SK-N-SH (cell line): Measurements from ENCODE around the gene TRPC4AP. TPM values are rescaled to one million over a fixed set of nuclear protein-coding genes. Genes with fewer than 3 reads are reported as not detected.

Experiments used
- CTCF ChIA-PET: fragments of 300-600, 350-600 bp; formaldehyde crosslinking; extraction: SDS; loops from one replicate; lab custom pipeline; 2021; lab: Yijun Ruan, JAX
- POLR2A ChIA-PET: fragments of 350-600 bp; sonication (Branson Sonifier 250); formaldehyde crosslinking; extraction: SDS; loops from one replicate; lab custom pipeline; 2020; ENCODE audit warnings: antibody characterized with exemption, inconsistent platforms; lab: Yijun Ruan, JAX
- DNase-seq: peaks from one replicate; pipeline ENCODE4 v3.0.0; 2012
- H2AFZ ChIP-seq: fragments of 200-600 bp; sonication (generic); 2 replicates; pipeline ENCODE4 v1.8.1; 2016; ENCODE audit warnings: antibody characterized with exemption, mild to moderate bottlenecking, low read depth
- H3F3A ChIP-seq: fragments of 200-600 bp; sonication (generic); replicated peaks from 2 replicates; pipeline ENCODE3; 2016; ENCODE audit warnings: antibody characterized with exemption, mild to moderate bottlenecking; ENCODE audit not compliant: insufficient read depth
- H3K27ac ChIP-seq, 2 experiments: fragments of 200-500 bp in 1 of 2; fragments of 200-600 bp in 1 of 2; sonication (Bioruptor generic) in 1 of 2; sonication (generic), shearing (Covaris generic) in 1 of 2; 2 replicates each; pipeline versions ENCODE4 v1.5.1 to v1.6.1; 2014 to 2016; ENCODE audit warnings: low read depth in 2 of 2, inconsistent platforms in 1 of 2, low read length in 1 of 2, mild to moderate bottlenecking in 1 of 2, mixed read lengths in 1 of 2
- H3K27me3 ChIP-seq: fragments of 200-600 bp; sonication (generic), shearing (Covaris generic); 2 replicates; pipeline ENCODE4 v1.6.1; 2016; ENCODE audit warnings: mixed run types; ENCODE audit not compliant: insufficient read depth
- H3K36me3 ChIP-seq, 2 experiments: fragments of 200-500 bp in 1 of 2; fragments of 200-600 bp in 1 of 2; sonication (Bioruptor generic) in 1 of 2; sonication (generic) in 1 of 2; replicated peaks in 1 of 2; 2 replicates each; pipeline versions ENCODE3 to v1.5.1; 2014 to 2016; ENCODE audit warnings: low read length in 1 of 2, mild to moderate bottlenecking in 1 of 2; ENCODE audit not compliant: insufficient read depth in 2 of 2, control insufficient read depth in 1 of 2
- H3K4me1 ChIP-seq, 2 experiments: fragments of 200-500 bp in 1 of 2; fragments of 200-600 bp in 1 of 2; sonication (Bioruptor generic) in 1 of 2; sonication (generic), shearing (Covaris generic) in 1 of 2; 2 replicates each; pipeline versions ENCODE4 v1.5.1 to v1.6.1; 2014 to 2016; ENCODE audit warnings: low read depth in 1 of 2, low read length in 1 of 2, mixed run types in 1 of 2; ENCODE audit not compliant: insufficient read depth in 2 of 2, control insufficient read depth in 1 of 2
- H3K4me2 ChIP-seq: fragments of 200-600 bp; sonication (generic), shearing (Covaris generic); 2 replicates; pipeline ENCODE4 v1.6.1; 2017; ENCODE audit warnings: mixed run types
- H3K4me3 ChIP-seq, 2 experiments: fragments of 200-500 bp in 1 of 2; fragments of 200-600 bp in 1 of 2; sonication (Bioruptor generic) in 1 of 2; sonication (generic), shearing (Covaris generic) in 1 of 2; 2 replicates each; pipeline versions ENCODE4 v1.5.1 to v1.8.1; 2014 to 2016; ENCODE audit warnings: low read depth in 2 of 2, inconsistent platforms in 1 of 2, low read length in 1 of 2, mild to moderate bottlenecking in 1 of 2, mixed read lengths in 1 of 2, moderate library complexity in 1 of 2
- H3K79me2 ChIP-seq: fragments of 200-600 bp; sonication (generic); 2 replicates; pipeline ENCODE4 v1.8.1; 2017; ENCODE audit warnings: mild to moderate bottlenecking; ENCODE audit not compliant: insufficient read depth
- H3K9ac ChIP-seq: fragments of 200-600 bp; sonication (generic); 2 replicates; pipeline ENCODE4 v1.6.1; 2017; ENCODE audit warnings: mixed run types
- H3K9me2 ChIP-seq: fragments of 200-600 bp; sonication (generic); 2 replicates; pipeline ENCODE4 v1.6.1; 2017; ENCODE audit warnings: mixed run types
- H3K9me3 ChIP-seq: fragments of 200-600 bp; sonication (generic); 2 replicates; pipeline ENCODE4 v1.6.1; 2017; ENCODE audit warnings: mixed run types, mild to moderate bottlenecking, moderate library complexity
- H4K20me1 ChIP-seq: fragments of 200-600 bp; sonication (generic); 2 replicates; pipeline ENCODE4 v1.6.1; 2017; ENCODE audit warnings: mild to moderate bottlenecking, mixed run types; ENCODE audit not compliant: insufficient read depth
- CHD2 ChIP-seq: fragments of 150-350 bp; IDR thresholded peaks from 2 replicates; pipeline ENCODE4 v1.6.1; 2018; ENCODE audit warnings: low read length; ENCODE audit not compliant: partially characterized antibody
- ELF1 ChIP-seq: IDR thresholded peaks from 2 replicates; pipeline ENCODE4 v1.4.0; 2012
- JUND ChIP-seq: IDR thresholded peaks from 2 replicates; pipeline ENCODE4 v1.4.0; 2012
- MEF2A ChIP-seq: IDR thresholded peaks from 2 replicates; pipeline ENCODE4 v1.4.0; 2012; ENCODE audit warnings: low read depth, borderline replicate concordance
- RAD21 ChIP-seq: IDR thresholded peaks from 2 replicates; pipeline ENCODE4 v1.6.1; 2012; ENCODE audit warnings: mild to moderate bottlenecking, low read length
- SMC3 ChIP-seq: IDR thresholded peaks from 2 replicates; pipeline ENCODE4 v1.6.1; 2012; ENCODE audit warnings: low read depth, low read length, improper control_type of control experiment
- TEAD4 ChIP-seq: IDR thresholded peaks from 2 replicates; pipeline ENCODE4 v1.4.0; 2012; ENCODE audit warnings: mild to moderate bottlenecking, borderline replicate concordance; ENCODE audit not compliant: insufficient read depth
- WGBS: methylation state at CpG from one replicate; pipeline ENCODE4 v1.1.6; 2017; ENCODE audit warnings: low lambda C conversion rate; 5-methylcytosine and 5-hydroxymethylcytosine counted together
- polyA plus RNA-seq, 3 experiments: library from polyadenylated mRNA; depleted of rRNA; stranded (reverse); fragments of >200 nt; gene quantifications; 2 replicates each; pipeline ENCODE4 v1.2.3, GENCODE V29; 2012
- TF ChIP-seq, protein P1 (sequence below): IDR thresholded peaks from 2 replicates; pipeline ENCODE4 v1.6.1; 2012; ENCODE audit warnings: mild to moderate bottlenecking, low read depth, low read length, moderate library complexity
- TF ChIP-seq, protein P2 (sequence below): IDR thresholded peaks from 2 replicates; pipeline ENCODE4 v1.4.0; 2012; ENCODE audit warnings: low read depth, borderline replicate concordance
- TF ChIP-seq, protein P3 (sequence below): IDR thresholded peaks from 2 replicates; pipeline ENCODE4 v1.4.0; 2012; ENCODE audit warnings: low read depth, borderline replicate concordance

Gene TRPC4AP
- polyA plus RNA-seq, 1 of the 3 experiments (the other 2 are of a cell fraction) = 57.4 TPM

DNA sequence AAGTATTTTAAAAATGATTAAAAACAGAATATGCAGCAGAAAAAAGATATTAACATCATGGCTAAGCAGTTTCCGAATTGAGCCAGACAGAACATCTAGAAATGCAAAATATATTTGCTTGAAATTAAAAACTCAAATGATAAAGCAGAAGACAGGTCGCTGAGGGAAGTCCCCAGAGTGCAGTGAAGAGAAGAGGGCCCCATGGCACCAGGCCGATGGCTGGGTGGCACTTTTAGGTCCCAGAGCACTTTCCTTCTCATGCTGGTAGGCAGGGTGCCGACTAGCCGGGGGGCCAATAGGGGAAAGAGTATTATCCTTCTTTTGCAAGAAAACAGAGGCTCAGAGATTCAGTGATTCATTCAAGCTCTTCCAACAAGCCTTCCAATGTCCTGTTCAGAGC, 78.1 kb downstream of the TRPC4AP start:
- ChIA-PET POLR2A (no interaction called here), CTCF (no interaction called here)
- H3K4me1 ChIP-seq = no peaks in the 10 kb centered on the region; a peak in 1 of 4 replicates

More for the DNA sequence above, 78.1 kb downstream of the TRPC4AP start:
- Histone ChIP-seq H4K20me1 (no peaks in the 10 kb centered on the region), H3K79me2 (no peaks in the 10 kb centered on the region), H3F3A (no peaks in the 10 kb centered on the region), H3K4me3 (no peak overlapping the region), H2AFZ (no peak overlapping the region), H3K9me2 (no peaks in the 10 kb centered on the region), H3K9me3 (no peaks in the 10 kb centered on the region), H3K27me3 (no peaks in the 10 kb centered on the region), H3K36me3 (peaks cover 31 to 66% of the 10 kb centered on the region in 2 experiments), H3K4me2 (no peak overlapping the region), H3K27ac (no peak overlapping the region), H3K9ac (no peak overlapping the region)
- no peak for TF ChIP-seq JUND
- TF ChIP-seq TEAD4 = no peak
- TF ChIP-seq SMC3 = no peak
- TF ChIP-seq, protein P1, sequence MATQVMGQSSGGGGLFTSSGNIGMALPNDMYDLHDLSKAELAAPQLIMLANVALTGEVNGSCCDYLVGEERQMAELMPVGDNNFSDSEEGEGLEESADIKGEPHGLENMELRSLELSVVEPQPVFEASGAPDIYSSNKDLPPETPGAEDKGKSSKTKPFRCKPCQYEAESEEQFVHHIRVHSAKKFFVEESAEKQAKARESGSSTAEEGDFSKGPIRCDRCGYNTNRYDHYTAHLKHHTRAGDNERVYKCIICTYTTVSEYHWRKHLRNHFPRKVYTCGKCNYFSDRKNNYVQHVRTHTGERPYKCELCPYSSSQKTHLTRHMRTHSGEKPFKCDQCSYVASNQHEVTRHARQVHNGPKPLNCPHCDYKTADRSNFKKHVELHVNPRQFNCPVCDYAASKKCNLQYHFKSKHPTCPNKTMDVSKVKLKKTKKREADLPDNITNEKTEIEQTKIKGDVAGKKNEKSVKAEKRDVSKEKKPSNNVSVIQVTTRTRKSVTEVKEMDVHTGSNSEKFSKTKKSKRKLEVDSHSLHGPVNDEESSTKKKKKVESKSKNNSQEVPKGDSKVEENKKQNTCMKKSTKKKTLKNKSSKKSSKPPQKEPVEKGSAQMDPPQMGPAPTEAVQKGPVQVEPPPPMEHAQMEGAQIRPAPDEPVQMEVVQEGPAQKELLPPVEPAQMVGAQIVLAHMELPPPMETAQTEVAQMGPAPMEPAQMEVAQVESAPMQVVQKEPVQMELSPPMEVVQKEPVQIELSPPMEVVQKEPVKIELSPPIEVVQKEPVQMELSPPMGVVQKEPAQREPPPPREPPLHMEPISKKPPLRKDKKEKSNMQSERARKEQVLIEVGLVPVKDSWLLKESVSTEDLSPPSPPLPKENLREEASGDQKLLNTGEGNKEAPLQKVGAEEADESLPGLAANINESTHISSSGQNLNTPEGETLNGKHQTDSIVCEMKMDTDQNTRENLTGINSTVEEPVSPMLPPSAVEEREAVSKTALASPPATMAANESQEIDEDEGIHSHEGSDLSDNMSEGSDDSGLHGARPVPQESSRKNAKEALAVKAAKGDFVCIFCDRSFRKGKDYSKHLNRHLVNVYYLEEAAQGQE = no peak
- no peak for TF ChIP-seq MEF2A
- TF ChIP-seq ELF1 = no peak
- TF ChIP-seq CHD2 = no peak
- TF ChIP-seq, protein P2, sequence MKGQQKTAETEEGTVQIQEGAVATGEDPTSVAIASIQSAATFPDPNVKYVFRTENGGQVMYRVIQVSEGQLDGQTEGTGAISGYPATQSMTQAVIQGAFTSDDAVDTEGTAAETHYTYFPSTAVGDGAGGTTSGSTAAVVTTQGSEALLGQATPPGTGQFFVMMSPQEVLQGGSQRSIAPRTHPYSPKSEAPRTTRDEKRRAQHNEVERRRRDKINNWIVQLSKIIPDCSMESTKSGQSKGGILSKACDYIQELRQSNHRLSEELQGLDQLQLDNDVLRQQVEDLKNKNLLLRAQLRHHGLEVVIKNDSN = no peak
- TF ChIP-seq, protein P3, sequence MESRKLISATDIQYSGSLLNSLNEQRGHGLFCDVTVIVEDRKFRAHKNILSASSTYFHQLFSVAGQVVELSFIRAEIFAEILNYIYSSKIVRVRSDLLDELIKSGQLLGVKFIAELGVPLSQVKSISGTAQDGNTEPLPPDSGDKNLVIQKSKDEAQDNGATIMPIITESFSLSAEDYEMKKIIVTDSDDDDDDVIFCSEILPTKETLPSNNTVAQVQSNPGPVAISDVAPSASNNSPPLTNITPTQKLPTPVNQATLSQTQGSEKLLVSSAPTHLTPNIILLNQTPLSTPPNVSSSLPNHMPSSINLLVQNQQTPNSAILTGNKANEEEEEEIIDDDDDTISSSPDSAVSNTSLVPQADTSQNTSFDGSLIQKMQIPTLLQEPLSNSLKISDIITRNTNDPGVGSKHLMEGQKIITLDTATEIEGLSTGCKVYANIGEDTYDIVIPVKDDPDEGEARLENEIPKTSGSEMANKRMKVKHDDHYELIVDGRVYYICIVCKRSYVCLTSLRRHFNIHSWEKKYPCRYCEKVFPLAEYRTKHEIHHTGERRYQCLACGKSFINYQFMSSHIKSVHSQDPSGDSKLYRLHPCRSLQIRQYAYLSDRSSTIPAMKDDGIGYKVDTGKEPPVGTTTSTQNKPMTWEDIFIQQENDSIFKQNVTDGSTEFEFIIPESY = no peak
- no peak for TF ChIP-seq RAD21
- 96% methylated on average over 5 of the region's 5 CpGs for WGBS
- no peak for DNase-seq
